Neural progenitor cell (in vitro differentiated cells): ENCODE results near the gene LINS1. TPM values are rescaled to one million over a fixed set of nuclear protein-coding genes. Genes with fewer than 3 reads are reported as not detected.

Experiments used
- DNase-seq: peaks from one replicate; pipeline ENCODE4 v3.0.0-alpha.2; 2016; ENCODE audit warnings: low spot score
- H2AFZ ChIP-seq: fragments of 200-600 bp; sonication (generic); replicated peaks from 2 replicates; pipeline ENCODE4 v1.6.1; 2016; ENCODE audit warnings: antibody characterized with exemption
- H3F3A ChIP-seq: fragments of 200-600 bp; sonication (generic); 2 replicates; pipeline ENCODE4 v1.6.1; 2016; ENCODE audit warnings: antibody characterized with exemption, low read depth
- H3K27ac ChIP-seq: fragments of 200-600 bp; sonication (generic); 2 replicates; pipeline ENCODE4 v1.5.1; 2016; ENCODE audit warnings: mild to moderate bottlenecking
- H3K27me3 ChIP-seq: fragments of 200-600 bp; sonication (generic); 2 replicates; pipeline ENCODE4 v1.6.1; 2016; ENCODE audit warnings: mild to moderate bottlenecking, moderate library complexity
- H3K36me3 ChIP-seq: fragments of 200-600 bp; sonication (generic); 2 replicates; pipeline ENCODE4 v1.5.1; 2016
- H3K4me1 ChIP-seq: fragments of 200-600 bp; sonication (generic); 2 replicates; pipeline ENCODE4 v1.6.1; 2016; ENCODE audit warnings: mixed run types
- H3K4me2 ChIP-seq: fragments of 200-600 bp; sonication (generic); 2 replicates; pipeline ENCODE4 v1.6.1; 2016
- H3K4me3 ChIP-seq: fragments of 200-600 bp; sonication (generic); 2 replicates; pipeline ENCODE4 v1.5.1; 2016
- H3K79me2 ChIP-seq: fragments of 200-600 bp; sonication (generic); 2 replicates; pipeline ENCODE4 v1.6.1; 2016; ENCODE audit warnings: low read depth
- H3K9ac ChIP-seq: fragments of 200-600 bp; sonication (generic); 2 replicates; pipeline ENCODE4 v1.6.1; 2016
- H3K9me3 ChIP-seq: fragments of 200-600 bp; sonication (generic); 2 replicates; pipeline ENCODE4 v1.5.1; 2016; ENCODE audit warnings: low read depth
- H4K20me1 ChIP-seq: fragments of 200-600 bp; sonication (generic); 2 replicates; pipeline ENCODE4 v1.6.1; 2016; ENCODE audit warnings: low read depth
- H3K27ac Mint-ChIP-seq: 3 replicates; pipeline ENCODE4 v1.8.0; 2021; ENCODE audit warnings: mixed read lengths
- H3K27me3 Mint-ChIP-seq: 2 replicates; pipeline ENCODE4 v1.8.0; 2022; ENCODE audit warnings: low read depth, mild to moderate bottlenecking, inconsistent platforms, moderate library complexity, mixed read lengths; ENCODE audit not compliant: insufficient read depth
- H3K36me3 Mint-ChIP-seq: 3 replicates; pipeline ENCODE4 v1.8.0; 2021; ENCODE audit warnings: mixed read lengths
- H3K4me1 Mint-ChIP-seq: 3 replicates; pipeline ENCODE4 v1.8.0; 2021; ENCODE audit warnings: mixed read lengths
- H3K4me3 Mint-ChIP-seq: 3 replicates; pipeline ENCODE4 v1.8.0; 2021; ENCODE audit warnings: mild to moderate bottlenecking, moderate library complexity, mixed read lengths
- H3K9me3 Mint-ChIP-seq: 3 replicates; pipeline ENCODE4 v1.8.0; 2020; ENCODE audit warnings: mixed read lengths
- EZH2 ChIP-seq: fragments of 200-600 bp; sonication (generic); IDR thresholded peaks from 2 replicates; pipeline ENCODE4 v1.6.1; 2017; ENCODE audit warnings: antibody characterized with exemption, mild to moderate bottlenecking, moderate library complexity
- EZH2phosphoT487 ChIP-seq: fragments of 200-600 bp; sonication (generic); IDR thresholded peaks from 2 replicates; pipeline ENCODE4 v1.6.1; 2017; ENCODE audit warnings: antibody characterized with exemption
- total RNA-seq: library from RNA; depleted of rRNA; stranded (reverse); fragments of >200 nt; gene quantifications from 2 replicates; pipeline ENCODE4 v1.2.3, GENCODE V29; 2015; ENCODE audit warnings: low replicate concordance
- TF ChIP-seq, protein P1 (sequence below): fragments of 200-600 bp; sonication (generic); IDR thresholded peaks from 2 replicates; pipeline ENCODE4 v1.5.1; 2017; ENCODE audit warnings: antibody characterized with exemption, mild to moderate bottlenecking

The LINS1 gene
- total RNA-seq, 1 donor from 2014 or later = 18.7 TPM

- H3K4me1 ChIP-seq = no peaks in the 10 kb centered on the region
- no peaks in the 10 kb centered on the region for H3K27me3 Mint-ChIP-seq
- no peaks in the 10 kb centered on the region for H3K36me3 ChIP-seq
- H3K27ac ChIP-seq = no peak overlapping the region
- H3K36me3 Mint-ChIP-seq = no peaks in the 10 kb centered on the region
- no peaks in the 10 kb centered on the region for H3K4me1 Mint-ChIP-seq
- no peak overlapping the region for H3K4me3 ChIP-seq
- DNase-seq = no peak
- no peak overlapping the region for H3K4me2 ChIP-seq
- H3K27me3 ChIP-seq = no peaks in the 10 kb centered on the region
- no peak for TF ChIP-seq EZH2
- TF ChIP-seq EZH2phosphoT487 = no peak
- no peaks in the 10 kb centered on the region for H3F3A ChIP-seq
- no peaks in the 10 kb centered on the region for H3K9me3 ChIP-seq
- H3K27ac Mint-ChIP-seq = no peak overlapping the region
- no peak overlapping the region for H3K9ac ChIP-seq
- H3K4me3 Mint-ChIP-seq = no peak overlapping the region
- H2AFZ ChIP-seq = no peak overlapping the region
- H3K9me3 Mint-ChIP-seq = peaks cover 2% of the 10 kb centered on the region
- H4K20me1 ChIP-seq = no peaks in the 10 kb centered on the region
- H3K79me2 ChIP-seq = no peaks in the 10 kb centered on the region
Measured at GRCh38 chr15:100544946-100545345, 57.0 kb downstream of the LINS1 start.

- H3K79me2 ChIP-seq = no peaks in the 10 kb centered on the region
- no peak for DNase-seq
- no peaks in the 10 kb centered on the region for H3K4me1 ChIP-seq
- H3K27ac Mint-ChIP-seq = no peak overlapping the region
- H3K9me3 ChIP-seq = no peaks in the 10 kb centered on the region
- no peak for TF ChIP-seq EZH2
- no peak overlapping the region for H3K9ac ChIP-seq
- H3K4me3 ChIP-seq = no peak overlapping the region
- no peak overlapping the region for H3K27ac ChIP-seq
- H4K20me1 ChIP-seq = no peaks in the 10 kb centered on the region
- H3K36me3 Mint-ChIP-seq = no peaks in the 10 kb centered on the region
- no peaks in the 10 kb centered on the region for H3F3A ChIP-seq
- no peaks in the 10 kb centered on the region for H3K36me3 ChIP-seq
- H3K4me3 Mint-ChIP-seq = no peak overlapping the region
- H3K9me3 Mint-ChIP-seq = peaks cover 4% of the 10 kb centered on the region
- H2AFZ ChIP-seq = no peak overlapping the region
- no peaks in the 10 kb centered on the region for H3K4me1 Mint-ChIP-seq
- H3K27me3 ChIP-seq = no peaks in the 10 kb centered on the region
- no peak overlapping the region for H3K4me2 ChIP-seq
- no peaks in the 10 kb centered on the region for H3K27me3 Mint-ChIP-seq
Measured at GRCh38 chr15:100544338-100544841, 57.6 kb downstream of the LINS1 start.

GRCh38 chr15:100542290-100542689 is 59.7 kb downstream of the LINS1 start:
- Histone ChIP-seq H2AFZ (no peak overlapping the region), H3K4me1 (no peaks in the 10 kb centered on the region), H3K4me3 (no peak overlapping the region), H3K27me3 (no peaks in the 10 kb centered on the region), H3K9ac (no peak overlapping the region), H3K36me3 (no peaks in the 10 kb centered on the region), H3K27ac (no peak overlapping the region), H3F3A (no peaks in the 10 kb centered on the region), H3K4me2 (no peak overlapping the region), H4K20me1 (no peaks in the 10 kb centered on the region), H3K79me2 (no peaks in the 10 kb centered on the region), H3K9me3 (no peaks in the 10 kb centered on the region)
- no peak overlapping the region for H3K27ac Mint-ChIP-seq
- H3K36me3 Mint-ChIP-seq = no peaks in the 10 kb centered on the region
- H3K9me3 Mint-ChIP-seq = peaks cover 10% of the 10 kb centered on the region
- peaks cover 2% of the 10 kb centered on the region for H3K27me3 Mint-ChIP-seq
- no peak overlapping the region for H3K4me3 Mint-ChIP-seq
- DNase-seq = no peak
- TF ChIP-seq EZH2phosphoT487 = no peak
- no peak for TF ChIP-seq EZH2
- TF ChIP-seq, protein P1, sequence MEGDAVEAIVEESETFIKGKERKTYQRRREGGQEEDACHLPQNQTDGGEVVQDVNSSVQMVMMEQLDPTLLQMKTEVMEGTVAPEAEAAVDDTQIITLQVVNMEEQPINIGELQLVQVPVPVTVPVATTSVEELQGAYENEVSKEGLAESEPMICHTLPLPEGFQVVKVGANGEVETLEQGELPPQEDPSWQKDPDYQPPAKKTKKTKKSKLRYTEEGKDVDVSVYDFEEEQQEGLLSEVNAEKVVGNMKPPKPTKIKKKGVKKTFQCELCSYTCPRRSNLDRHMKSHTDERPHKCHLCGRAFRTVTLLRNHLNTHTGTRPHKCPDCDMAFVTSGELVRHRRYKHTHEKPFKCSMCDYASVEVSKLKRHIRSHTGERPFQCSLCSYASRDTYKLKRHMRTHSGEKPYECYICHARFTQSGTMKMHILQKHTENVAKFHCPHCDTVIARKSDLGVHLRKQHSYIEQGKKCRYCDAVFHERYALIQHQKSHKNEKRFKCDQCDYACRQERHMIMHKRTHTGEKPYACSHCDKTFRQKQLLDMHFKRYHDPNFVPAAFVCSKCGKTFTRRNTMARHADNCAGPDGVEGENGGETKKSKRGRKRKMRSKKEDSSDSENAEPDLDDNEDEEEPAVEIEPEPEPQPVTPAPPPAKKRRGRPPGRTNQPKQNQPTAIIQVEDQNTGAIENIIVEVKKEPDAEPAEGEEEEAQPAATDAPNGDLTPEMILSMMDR = no peak
- H3K4me1 Mint-ChIP-seq = no peaks in the 10 kb centered on the region

DNA sequence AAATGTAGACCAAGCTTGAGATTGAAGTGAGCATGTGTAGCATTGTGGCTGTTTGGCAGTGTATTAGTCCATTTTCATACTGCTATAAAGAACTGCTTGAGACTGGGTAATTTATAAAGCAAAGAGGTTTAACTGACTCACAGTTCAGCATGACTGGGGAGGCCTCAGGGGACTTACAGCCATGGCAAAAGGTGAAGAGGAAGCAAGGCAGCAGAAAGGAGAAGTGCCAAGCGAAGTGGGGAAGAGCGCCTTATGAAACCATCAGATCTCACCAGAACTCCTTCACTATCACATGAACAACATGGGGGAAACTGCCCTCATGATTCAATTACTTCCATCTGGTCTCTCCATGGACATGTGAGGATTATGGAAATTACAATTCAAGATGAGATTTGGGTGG is 64.7 kb downstream of the LINS1 start:
- Histone ChIP-seq H2AFZ (no peak overlapping the region), H3K36me3 (no peaks in the 10 kb centered on the region), H3K27me3 (no peaks in the 10 kb centered on the region), H3K79me2 (no peaks in the 10 kb centered on the region), H3F3A (no peaks in the 10 kb centered on the region), H3K27ac (no peak overlapping the region), H4K20me1 (no peaks in the 10 kb centered on the region), H3K9ac (no peak overlapping the region), H3K4me2 (no peak overlapping the region), H3K4me3 (no peak overlapping the region), H3K4me1 (no peaks in the 10 kb centered on the region), H3K9me3 (no peaks in the 10 kb centered on the region)
- no peak overlapping the region for H3K27ac Mint-ChIP-seq
- H3K27me3 Mint-ChIP-seq = peaks cover 2% of the 10 kb centered on the region
- no peaks in the 10 kb centered on the region for H3K4me1 Mint-ChIP-seq
- H3K36me3 Mint-ChIP-seq = no peaks in the 10 kb centered on the region
- H3K9me3 Mint-ChIP-seq = peaks cover 10% of the 10 kb centered on the region
- H3K4me3 Mint-ChIP-seq = no peak overlapping the region
- TF ChIP-seq EZH2 (no peak), EZH2phosphoT487 (no peak)
- TF ChIP-seq, protein P1 = no peak
- DNase-seq = no peak
